H9 (cell line): ENCODE data around the gene TTC7B. TPM values are rescaled to one million over a fixed set of nuclear protein-coding genes. Genes with fewer than 3 reads are reported as not detected.

Source experiments
- DNase-seq: peaks from one replicate; pipeline ENCODE4 v3.0.0-alpha.2; 2017
- H2AFZ ChIP-seq: one replicate; pipeline ENCODE4 v1.6.1; 2013; ENCODE audit warnings: mild to moderate bottlenecking, low read length, control low read depth, moderate library complexity
- H2AK5ac ChIP-seq: 2 replicates; pipeline ENCODE4 v1.6.1; 2013; ENCODE audit warnings: low read length, control low read depth, mixed read lengths; ENCODE audit not compliant: insufficient read length
- H2BK120ac ChIP-seq: one replicate; pipeline ENCODE4 v1.6.1; 2013; ENCODE audit warnings: low read depth, mild to moderate bottlenecking, low read length, control low read depth, inconsistent platforms; ENCODE audit not compliant: poor library complexity, severe bottlenecking
- H2BK12ac ChIP-seq: 2 replicates; pipeline ENCODE4 v1.6.1; 2013; ENCODE audit warnings: low read length, control low read depth, mixed read lengths, low read depth; ENCODE audit not compliant: insufficient read length
- H2BK15ac ChIP-seq: 2 replicates; pipeline ENCODE4 v1.6.1; 2013; ENCODE audit warnings: low read depth, low read length, control low read depth
- H2BK20ac ChIP-seq: one replicate; pipeline ENCODE4 v1.6.1; 2013; ENCODE audit warnings: low read depth, mild to moderate bottlenecking, low read length, control low read depth, inconsistent platforms; ENCODE audit not compliant: poor library complexity, severe bottlenecking
- H2BK5ac ChIP-seq: 2 replicates; pipeline ENCODE4 v1.6.1; 2013; ENCODE audit warnings: low read length, control low read depth, mixed read lengths; ENCODE audit not compliant: insufficient read length
- H3K14ac ChIP-seq: 2 replicates; pipeline ENCODE4 v1.6.1; 2013; ENCODE audit warnings: low read length, control low read depth; ENCODE audit not compliant: insufficient read depth
- H3K18ac ChIP-seq: 2 replicates; pipeline ENCODE4 v1.6.1; 2013; ENCODE audit warnings: low read depth, mild to moderate bottlenecking, mixed read lengths, low read length, control low read depth; ENCODE audit not compliant: insufficient read length
- H3K23ac ChIP-seq: 2 replicates; pipeline ENCODE4 v1.6.1; 2013; ENCODE audit warnings: low read length, control low read depth, mixed read lengths, low read depth; ENCODE audit not compliant: insufficient read length
- H3K23me2 ChIP-seq: 2 replicates; pipeline ENCODE4 v1.6.1; 2013; ENCODE audit warnings: low read depth, mild to moderate bottlenecking, mixed read lengths, low read length, control low read depth; ENCODE audit not compliant: insufficient read length, poor library complexity, severe bottlenecking
- H3K27ac ChIP-seq: 2 replicates; pipeline ENCODE4 v1.5.1; 2013; ENCODE audit warnings: low read length, control low read depth, mixed read lengths, low read depth; ENCODE audit not compliant: insufficient read length
- H3K27me3 ChIP-seq: 2 replicates; pipeline ENCODE4 v1.6.1; 2013; ENCODE audit warnings: low read length, control low read depth, inconsistent platforms; ENCODE audit not compliant: insufficient read depth
- H3K4ac ChIP-seq: 2 replicates; pipeline ENCODE4 v1.6.1; 2013; ENCODE audit warnings: low read depth, mild to moderate bottlenecking, control low read depth, inconsistent platforms, low read length, moderate library complexity
- H3K4me1 ChIP-seq: 2 replicates; pipeline ENCODE4 v1.6.1; 2013; ENCODE audit warnings: low read length, control low read depth, inconsistent platforms; ENCODE audit not compliant: insufficient read depth
- H3K4me2 ChIP-seq: 2 replicates; pipeline ENCODE4 v1.6.1; 2013; ENCODE audit warnings: low read length, control low read depth, mixed read lengths; ENCODE audit not compliant: insufficient read length, insufficient read depth
- H3K56ac ChIP-seq: 2 replicates; pipeline ENCODE4 v1.6.1; 2013; ENCODE audit warnings: low read depth, mild to moderate bottlenecking, mixed read lengths, low read length, control low read depth; ENCODE audit not compliant: insufficient read length
- H3K79me1 ChIP-seq: 2 replicates; pipeline ENCODE4 v1.6.1; 2013; ENCODE audit warnings: low read depth, mild to moderate bottlenecking, moderate library complexity, low read length, control low read depth, inconsistent platforms; ENCODE audit not compliant: insufficient read depth, poor library complexity, severe bottlenecking
- H3K79me2 ChIP-seq: 2 replicates; pipeline ENCODE4 v1.6.1; 2013; ENCODE audit warnings: low read length, control low read depth, inconsistent platforms; ENCODE audit not compliant: insufficient read depth
- H3K9ac ChIP-seq: 2 replicates; pipeline ENCODE4 v1.6.1; 2013; ENCODE audit warnings: low read length, control low read depth, mixed read lengths; ENCODE audit not compliant: insufficient read length; ENCODE audit errors: extremely low read depth
- H3K9me3 ChIP-seq: one replicate; pipeline ENCODE4 v1.6.1; 2013; ENCODE audit warnings: low read depth, low read length, inconsistent platforms; ENCODE audit not compliant: control insufficient read depth
- H3T11ph ChIP-seq: one replicate; pipeline ENCODE4 v1.6.1; 2013; ENCODE audit warnings: mild to moderate bottlenecking, low read length, control low read depth, inconsistent platforms
- H4K20me1 ChIP-seq: one replicate; pipeline ENCODE4 v1.6.1; 2013; ENCODE audit not compliant: control insufficient read depth, insufficient read length, insufficient read depth
- H4K5ac ChIP-seq: 2 replicates; pipeline ENCODE4 v1.6.1; 2013; ENCODE audit warnings: low read depth, mild to moderate bottlenecking, mixed read lengths, low read length, control low read depth; ENCODE audit not compliant: insufficient read length
- H4K8ac ChIP-seq: replicated peaks from 2 replicates; pipeline ENCODE4 v1.6.1; 2013; ENCODE audit warnings: low read length, control low read depth, mixed read lengths, low read depth; ENCODE audit not compliant: insufficient read length
- H4K91ac ChIP-seq: 2 replicates; pipeline ENCODE4 v1.6.1; 2013; ENCODE audit warnings: low read depth, mild to moderate bottlenecking, moderate library complexity, mixed read lengths, low read length, control low read depth; ENCODE audit not compliant: insufficient read length
- H3K27ac Mint-ChIP-seq, 3 experiments: 2 replicates in 2 of 3; 3 replicates in 1 of 3; pipeline ENCODE4 v1.8.0; 2020 to 2021; ENCODE audit warnings: mixed read lengths in 3 of 3, mild to moderate bottlenecking in 1 of 3, moderate library complexity in 1 of 3
- H3K27me3 Mint-ChIP-seq: 2 replicates; pipeline ENCODE4 v1.8.0; 2021; ENCODE audit warnings: low read depth, mild to moderate bottlenecking, moderate library complexity, mixed read lengths
- H3K36me3 Mint-ChIP-seq, 3 experiments: 2 replicates in 2 of 3; 3 replicates in 1 of 3; pipeline ENCODE4 v1.8.0; 2020 to 2021; ENCODE audit warnings: low read depth in 3 of 3, mixed read lengths in 3 of 3; ENCODE audit not compliant: insufficient read depth in 1 of 3
- H3K4me1 Mint-ChIP-seq, 2 experiments: 2 replicates each; pipeline ENCODE4 v1.8.0; 2020; ENCODE audit warnings: mixed read lengths in 2 of 2
- H3K4me3 Mint-ChIP-seq, 2 experiments: 2 replicates in 1 of 2; 3 replicates in 1 of 2; pipeline ENCODE4 v1.8.0; 2020 to 2021; ENCODE audit warnings: mild to moderate bottlenecking in 2 of 2, mixed read lengths in 2 of 2, moderate library complexity in 1 of 2
- H3K9me3 Mint-ChIP-seq, 2 experiments: 2 replicates in 1 of 2; 3 replicates in 1 of 2; pipeline ENCODE4 v1.8.0; 2020; ENCODE audit warnings: mild to moderate bottlenecking in 2 of 2, mixed read lengths in 2 of 2, moderate library complexity in 1 of 2
- WGBS: extraction: QIAGEN DNeasy Blood & Tissue Kit; methylation state at CpG from one replicate; pipeline ENCODE4 v1.1.7; 2013; ENCODE audit warnings: missing lambda C conversion rate, low lambda C conversion rate, mixed read lengths; ENCODE audit not compliant: insufficient read length; ENCODE audit errors: extremely low coverage; 5-methylcytosine and 5-hydroxymethylcytosine counted together
- total RNA-seq: library from RNA; stranded (reverse); gene quantifications from 2 replicates; pipeline ENCODE4 v1.2.1, GENCODE V29; 2021
- TF ChIP-seq, protein P1 (sequence below): fragments of 200-600 bp; sonication (generic); conservative IDR thresholded peaks from 3 replicates; pipeline ENCODE4 v1.8.0; 2021; ENCODE audit warnings: antibody characterized with exemption, mild to moderate bottlenecking

Gene TTC7B
- total RNA-seq, 1 experiment from 2014 or later: 33.7 TPM

DNA sequence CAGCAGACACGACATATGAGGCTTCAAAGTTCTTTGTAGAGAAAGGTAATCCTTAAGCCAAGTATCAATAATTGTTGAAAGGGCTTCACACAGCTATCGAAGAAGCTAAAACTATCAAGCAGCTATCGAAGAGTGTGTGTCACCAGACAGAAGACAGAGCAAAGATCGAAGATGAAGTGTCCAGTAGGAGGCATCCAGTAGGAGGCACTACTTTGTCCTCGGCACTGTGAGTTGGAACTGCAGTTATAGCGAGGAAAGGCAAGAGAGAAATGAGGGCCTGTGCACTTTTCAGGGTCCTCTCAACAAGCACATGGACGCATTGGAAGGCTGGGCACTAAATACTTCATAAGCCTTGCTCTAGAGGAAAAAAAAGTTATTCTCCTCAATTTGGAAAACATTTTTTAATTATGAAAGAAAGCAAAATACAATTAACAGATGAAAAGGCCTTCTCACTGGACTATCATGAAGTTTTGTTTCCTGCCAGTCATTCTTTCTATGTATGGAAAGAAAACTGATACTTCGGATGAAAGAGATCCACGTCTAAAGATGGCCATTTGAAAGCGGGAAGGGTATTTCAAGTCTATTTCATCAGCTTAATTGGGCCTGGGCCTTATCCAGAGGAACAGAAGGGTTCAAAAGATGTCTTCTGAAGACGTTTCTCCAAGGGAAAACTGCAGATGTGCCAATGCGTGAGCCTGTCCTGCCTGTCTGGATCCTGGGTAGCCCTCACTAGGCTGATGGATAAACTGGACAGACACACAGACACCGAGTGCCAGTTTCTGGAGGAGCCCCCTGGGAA is 244.9 kb downstream of the TTC7B start:
- H3K79me2 ChIP-seq: no peaks in the 10 kb centered on the region
- H2BK12ac ChIP-seq: no peak overlapping the region
- H2BK15ac ChIP-seq: no peak overlapping the region
- peaks cover 60 to 63% of the 10 kb centered on the region in 2 experiments for H3K4me1 Mint-ChIP-seq
- no peak overlapping the region for H2BK120ac ChIP-seq
- H3K4ac ChIP-seq: no peak overlapping the region
- H4K8ac ChIP-seq: no peak overlapping the region
- no peak overlapping the region for H3K4me3 Mint-ChIP-seq
- no peaks in the 10 kb centered on the region for H4K20me1 ChIP-seq
- H3K9ac ChIP-seq: no peak overlapping the region
- H3K18ac ChIP-seq: no peak overlapping the region
- H3K79me1 ChIP-seq: no peaks in the 10 kb centered on the region
- no peak overlapping the region for H3K4me2 ChIP-seq
- no peak overlapping the region for H2BK20ac ChIP-seq
- H4K5ac ChIP-seq: no peak overlapping the region
- H3K27ac ChIP-seq: no peak overlapping the region
- H3K14ac ChIP-seq: no peak overlapping the region
- H3K23me2 ChIP-seq: no peaks in the 10 kb centered on the region
- H3K36me3 Mint-ChIP-seq: no peaks in the 10 kb centered on the region
- H3K23ac ChIP-seq: no peak overlapping the region
- no peaks in the 10 kb centered on the region for H3K27me3 ChIP-seq
- H3K27me3 Mint-ChIP-seq: peaks cover 2% of the 10 kb centered on the region
- TF ChIP-seq, protein P1, sequence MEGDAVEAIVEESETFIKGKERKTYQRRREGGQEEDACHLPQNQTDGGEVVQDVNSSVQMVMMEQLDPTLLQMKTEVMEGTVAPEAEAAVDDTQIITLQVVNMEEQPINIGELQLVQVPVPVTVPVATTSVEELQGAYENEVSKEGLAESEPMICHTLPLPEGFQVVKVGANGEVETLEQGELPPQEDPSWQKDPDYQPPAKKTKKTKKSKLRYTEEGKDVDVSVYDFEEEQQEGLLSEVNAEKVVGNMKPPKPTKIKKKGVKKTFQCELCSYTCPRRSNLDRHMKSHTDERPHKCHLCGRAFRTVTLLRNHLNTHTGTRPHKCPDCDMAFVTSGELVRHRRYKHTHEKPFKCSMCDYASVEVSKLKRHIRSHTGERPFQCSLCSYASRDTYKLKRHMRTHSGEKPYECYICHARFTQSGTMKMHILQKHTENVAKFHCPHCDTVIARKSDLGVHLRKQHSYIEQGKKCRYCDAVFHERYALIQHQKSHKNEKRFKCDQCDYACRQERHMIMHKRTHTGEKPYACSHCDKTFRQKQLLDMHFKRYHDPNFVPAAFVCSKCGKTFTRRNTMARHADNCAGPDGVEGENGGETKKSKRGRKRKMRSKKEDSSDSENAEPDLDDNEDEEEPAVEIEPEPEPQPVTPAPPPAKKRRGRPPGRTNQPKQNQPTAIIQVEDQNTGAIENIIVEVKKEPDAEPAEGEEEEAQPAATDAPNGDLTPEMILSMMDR: peak; percentile 38
- H3K4me1 ChIP-seq: peaks cover 9% of the 10 kb centered on the region; the same call in 1 of the 2 replicates
- H4K91ac ChIP-seq: no peak overlapping the region
- no peak overlapping the region for H3T11ph ChIP-seq
- no CpG with 5 or more reads among the region's 13 CpGs for WGBS
- H3K27ac Mint-ChIP-seq: no peak overlapping the region
- H3K9me3 Mint-ChIP-seq: no peaks in the 10 kb centered on the region
- no peak for DNase-seq
- H2BK5ac ChIP-seq: no peak overlapping the region
- no peak overlapping the region for H3K56ac ChIP-seq
- no peaks in the 10 kb centered on the region for H3K9me3 ChIP-seq
- H2AFZ ChIP-seq: no peak overlapping the region
- no peak overlapping the region for H2AK5ac ChIP-seq
